ENCODE measurements around the gene GABRB3. TPM values are rescaled to one million over a fixed set of nuclear protein-coding genes. Genes with fewer than 3 reads are reported as not detected.
A peak's percentile ranks its signal among the peaks of the same experiment; 100 is the strongest.

GABRB3 gene
- total RNA-seq, 4 donors from 2014 or later = 0.67 to 2.3 (median 1.4) TPM

DNA sequence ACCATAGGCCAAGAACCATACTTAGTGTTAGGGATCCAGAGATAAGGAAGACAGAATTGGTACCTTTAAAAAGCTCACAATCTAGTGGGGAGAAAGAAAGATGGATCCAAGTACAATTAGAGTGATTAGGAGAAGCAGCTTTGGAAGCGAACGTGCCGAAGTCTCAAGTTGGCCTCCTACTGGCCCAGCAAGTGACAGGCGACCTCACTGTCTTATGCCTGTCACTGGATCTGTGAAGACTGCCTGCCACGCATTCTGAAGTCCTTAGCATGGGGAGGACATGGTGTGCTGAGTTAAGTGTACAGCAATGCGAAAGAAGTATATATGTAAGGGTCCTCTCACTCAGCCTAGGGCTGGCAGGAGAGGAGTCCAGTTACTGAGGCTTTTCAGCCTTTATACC, 141.0 kb downstream of the GABRB3 start:
- TF ChIP-seq, protein P1, sequence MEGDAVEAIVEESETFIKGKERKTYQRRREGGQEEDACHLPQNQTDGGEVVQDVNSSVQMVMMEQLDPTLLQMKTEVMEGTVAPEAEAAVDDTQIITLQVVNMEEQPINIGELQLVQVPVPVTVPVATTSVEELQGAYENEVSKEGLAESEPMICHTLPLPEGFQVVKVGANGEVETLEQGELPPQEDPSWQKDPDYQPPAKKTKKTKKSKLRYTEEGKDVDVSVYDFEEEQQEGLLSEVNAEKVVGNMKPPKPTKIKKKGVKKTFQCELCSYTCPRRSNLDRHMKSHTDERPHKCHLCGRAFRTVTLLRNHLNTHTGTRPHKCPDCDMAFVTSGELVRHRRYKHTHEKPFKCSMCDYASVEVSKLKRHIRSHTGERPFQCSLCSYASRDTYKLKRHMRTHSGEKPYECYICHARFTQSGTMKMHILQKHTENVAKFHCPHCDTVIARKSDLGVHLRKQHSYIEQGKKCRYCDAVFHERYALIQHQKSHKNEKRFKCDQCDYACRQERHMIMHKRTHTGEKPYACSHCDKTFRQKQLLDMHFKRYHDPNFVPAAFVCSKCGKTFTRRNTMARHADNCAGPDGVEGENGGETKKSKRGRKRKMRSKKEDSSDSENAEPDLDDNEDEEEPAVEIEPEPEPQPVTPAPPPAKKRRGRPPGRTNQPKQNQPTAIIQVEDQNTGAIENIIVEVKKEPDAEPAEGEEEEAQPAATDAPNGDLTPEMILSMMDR (IDR thresholded peaks at IDR 0.05) = no peak
- TF ChIP-seq POLR2A (IDR thresholded peaks at IDR 0.05) = no peak
- no peak for DNase-seq
- H3K4me1 ChIP-seq = no peaks in the 10 kb centered on the region
- no peak overlapping the region for H3K27ac ChIP-seq
- H3K4me3 ChIP-seq = no peak overlapping the region
- no peaks in the 10 kb centered on the region for H3K36me3 ChIP-seq
- H3K27me3 ChIP-seq = no peaks in the 10 kb centered on the region
- intact Hi-C loops (cut with DNase I) = no loop called here
- peaks cover 0 to 7% (median 5%) of the 10 kb centered on the region in 3 donors for H3K9me3 ChIP-seq
- 71 to 84% methylated on average over 6 of the region's 6 CpGs for WGBS, 2 donors

DNA sequence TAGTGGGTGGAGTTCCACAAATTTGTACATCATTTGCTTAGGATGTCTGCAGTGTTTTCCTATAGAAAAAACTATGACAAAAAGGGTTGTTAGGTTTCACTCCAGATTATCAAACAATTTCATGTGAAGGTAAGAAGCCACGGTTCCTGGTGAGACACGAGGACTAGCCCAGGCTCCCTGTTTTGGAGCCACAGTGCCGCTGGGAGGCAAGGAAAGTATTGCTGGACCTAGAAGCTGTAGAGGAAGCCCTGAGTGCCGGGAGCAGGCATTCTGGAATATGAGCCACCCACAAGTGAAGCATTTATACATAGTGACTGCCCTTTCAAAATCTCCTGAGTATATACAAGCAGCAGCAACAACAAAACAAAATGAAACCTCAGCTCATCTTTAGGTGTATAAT, 142.0 kb downstream of the GABRB3 start:
- 42 to 61% methylated on average over 4 of the region's 4 CpGs for WGBS, 2 donors
- Histone ChIP-seq H3K27me3 (no peaks in the 10 kb centered on the region), H3K36me3 (no peaks in the 10 kb centered on the region), H3K4me3 (no peak overlapping the region), H3K9me3 (peaks cover 0 to 7% (median 5%) of the 10 kb centered on the region in 3 donors), H3K27ac (no peak overlapping the region), H3K4me1 (no peaks in the 10 kb centered on the region)
- TF ChIP-seq POLR2A (IDR thresholded peaks at IDR 0.05) = no peak
- TF ChIP-seq, protein P1 (IDR thresholded peaks at IDR 0.05) = no peak
- intact Hi-C loops (cut with DNase I) = no loop called here
- no peak for DNase-seq

DNA sequence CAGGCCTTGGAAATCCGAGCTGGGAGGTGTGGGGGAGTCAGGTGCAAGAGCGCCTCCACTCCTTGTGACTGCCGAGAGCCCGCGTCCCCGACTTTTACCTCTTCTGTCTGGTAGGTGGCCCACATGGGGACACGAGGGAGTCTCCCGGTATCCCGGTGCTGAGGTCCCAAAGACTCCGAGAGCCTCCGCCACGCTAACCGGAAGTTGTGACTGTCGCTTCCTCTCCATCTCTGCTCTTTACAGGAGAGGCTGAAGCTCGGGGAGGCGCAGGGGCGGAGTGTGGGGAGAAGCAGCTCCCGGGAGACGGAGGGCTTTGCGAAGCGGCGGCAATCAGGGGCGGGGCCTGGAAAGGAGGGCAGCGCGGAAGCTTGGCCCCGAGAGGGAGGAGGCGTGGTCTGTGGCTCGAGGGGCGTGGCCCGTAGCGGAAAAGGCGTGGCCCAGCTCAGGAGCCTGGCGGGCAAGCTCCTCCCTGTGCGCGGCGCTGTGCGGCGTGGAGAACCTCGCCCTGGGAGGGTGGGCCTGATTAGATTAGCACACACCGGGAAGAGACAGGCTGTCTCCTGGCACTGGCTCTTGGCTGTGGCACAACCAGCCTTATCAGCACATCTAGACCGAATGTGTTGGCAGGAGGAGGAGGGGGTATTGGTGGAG, 143.9 kb downstream of the GABRB3 start:
- 43 to 75% methylated on average over 7 to 22 of the region's 41 CpGs for WGBS, 2 donors
- peak overlapping the region in 2 of 4 donors; percentile 25 to 61 for H3K27ac ChIP-seq
- peak overlapping the region; percentile 4 to 39 (median 32) for H3K4me3 ChIP-seq

DNA sequence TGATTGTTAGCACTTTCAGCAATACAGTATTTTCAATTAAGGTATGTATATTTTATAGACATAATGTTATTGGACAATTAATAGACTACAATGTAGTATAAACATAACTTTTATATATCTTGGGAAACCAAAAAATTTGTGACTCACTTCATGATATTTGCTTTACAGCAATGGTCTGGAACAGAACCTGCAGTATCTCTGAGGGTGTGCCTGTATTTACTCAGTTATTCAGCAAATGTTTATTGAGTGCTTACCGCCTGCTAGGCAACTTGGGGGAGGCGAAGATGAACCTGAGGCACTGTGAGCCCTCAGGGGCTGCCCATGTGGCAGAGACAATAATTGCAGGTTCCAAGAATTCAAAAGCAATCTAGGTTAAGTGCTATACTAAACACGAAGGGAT, 144.8 kb downstream of the GABRB3 start:
- Histone ChIP-seq H3K36me3 (no peaks in the 10 kb centered on the region), H3K27ac (peak overlapping the region in 1 of 4 donors; percentile 61), H3K4me1 (no peaks in the 10 kb centered on the region), H3K27me3 (no peaks in the 10 kb centered on the region), H3K4me3 (peak overlapping the region in 1 of 4 donors; percentile 39), H3K9me3 (peaks cover 0 to 16% (median 5%) of the 10 kb centered on the region in 3 donors)
- TF ChIP-seq, protein P1 (IDR thresholded peaks at IDR 0.05) = peak in 1 of 6 experiments; percentile 15
- no peak for TF ChIP-seq POLR2A (IDR thresholded peaks at IDR 0.05)
- no peak for DNase-seq
- intact Hi-C loops (cut with DNase I) = no loop called here
- 49 to 58% methylated on average over 3 of the region's 3 CpGs for whole genome bisulfite sequencing, 2 donors

More for the DNA sequence above, 143.9 kb downstream of the GABRB3 start:
- TF ChIP-seq POLR2A (IDR thresholded peaks at IDR 0.05) = no peak
- TF ChIP-seq, protein P1 (IDR thresholded peaks at IDR 0.05) = no peak
- Histone ChIP-seq H3K9me3 (peaks cover 0 to 9% (median 5%) of the 10 kb centered on the region in 3 donors), H3K4me1 (no peaks in the 10 kb centered on the region), H3K36me3 (no peaks in the 10 kb centered on the region), H3K27me3 (no peaks in the 10 kb centered on the region)
- no peak for DNase-seq
- intact Hi-C loops (cut with DNase I) = no loop called here

DNA sequence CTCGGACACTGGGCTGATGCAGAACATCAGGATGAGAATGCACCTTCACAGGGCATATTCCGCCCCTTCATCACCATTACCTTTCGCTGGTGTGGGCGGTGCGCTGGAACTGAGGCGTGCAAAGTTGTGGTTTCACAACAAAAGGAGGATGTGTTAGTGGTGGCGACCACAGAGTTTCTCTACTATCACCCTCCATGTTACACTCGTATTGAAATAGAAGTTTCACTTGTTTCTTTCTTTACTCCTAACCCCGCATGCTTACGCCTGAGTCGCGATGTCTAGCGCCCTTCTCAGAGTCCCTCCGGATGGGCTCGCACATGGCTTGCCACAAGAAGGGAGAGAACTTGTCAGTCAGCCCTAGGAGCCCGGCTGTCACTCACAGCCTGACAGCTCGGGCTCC, 148.7 kb downstream of the GABRB3 start:
- no peak overlapping the region for H3K4me3 ChIP-seq
- H3K9me3 ChIP-seq = peaks cover 0 to 15% (median 2%) of the 10 kb centered on the region in 3 donors
- no peaks in the 10 kb centered on the region for H3K4me1 ChIP-seq
- TF ChIP-seq, protein P1 (IDR thresholded peaks at IDR 0.05) = no peak
- TF ChIP-seq POLR2A (IDR thresholded peaks at IDR 0.05) = no peak
- intact Hi-C loops (cut with DNase I) = no loop called here
- no peaks in the 10 kb centered on the region for H3K27me3 ChIP-seq
- WGBS, 2 donors = 85 to 94% methylated on average over 16 to 17 of the region's 17 CpGs
- H3K27ac ChIP-seq = no peak overlapping the region
- no peaks in the 10 kb centered on the region for H3K36me3 ChIP-seq
- no peak for DNase-seq
